ENCODE results near the gene ACTG1. TPM values are rescaled to one million over a fixed set of nuclear protein-coding genes. Genes with fewer than 3 reads are reported as not detected.
A peak's percentile ranks its signal among the peaks of the same experiment; 100 is the strongest.

The ACTG1 gene
- total and polyA plus RNA-seq, 2 of the 13 experiments (the other 11 are each of a cell fraction or from before 2014, with no cell fraction given): 973 to 1,138 TPM

DNA sequence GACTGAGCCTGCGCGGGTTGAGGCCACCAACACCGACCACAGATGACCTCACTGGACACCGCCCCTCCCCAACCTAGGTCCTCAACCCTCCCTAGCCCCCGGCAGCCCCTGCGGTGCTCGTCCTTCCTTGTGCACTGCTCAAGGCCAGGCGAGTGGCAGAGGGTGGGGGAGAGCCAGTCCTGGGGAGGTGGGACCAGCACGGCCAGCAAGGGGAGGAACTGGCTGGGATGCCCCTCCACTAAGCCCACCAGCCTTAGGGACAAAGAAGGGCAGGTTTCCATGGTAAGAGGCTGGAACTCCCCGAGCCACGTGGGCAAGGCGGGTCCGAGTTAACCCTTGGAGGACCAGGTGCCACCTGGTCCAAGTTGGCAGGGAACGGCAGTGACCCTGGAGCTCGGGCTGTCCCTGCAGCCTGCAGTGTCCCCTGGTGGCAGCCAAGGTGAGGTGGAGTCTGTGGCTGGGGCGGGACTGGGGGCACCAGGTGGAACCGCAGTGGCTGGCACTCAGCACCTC lies 24.8 kb upstream of the ACTG1 start (continued):
- TF ChIP-seq MTF2 (CRISPR knock-in tag; IDR thresholded peaks at IDR 0.05; ENCODE audit: borderline replicate concordance) (no peak), GFI1 (CRISPR knock-in tag; IDR thresholded peaks at IDR 0.05; ENCODE audit: borderline replicate concordance) (no peak), ZNF687 (CRISPR knock-in tag; IDR thresholded peaks at IDR 0.05) (peak; percentile 54), GABPB1 (CRISPR knock-in tag; IDR thresholded peaks at IDR 0.05) (peak; percentile 44; the same call in 1 of the 2 replicates), AKAP8 (CRISPR knock-in tag; IDR thresholded peaks at IDR 0.05) (peak; percentile 46; the same call in 1 of the 2 replicates), ZSCAN29 (CRISPR knock-in tag; conservative IDR thresholded peaks at IDR 0.05) (no peak), TRAFD1 (CRISPR knock-in tag; IDR thresholded peaks at IDR 0.05; ENCODE audit: borderline replicate concordance) (no peak), ARNTL (CRISPR knock-in tag; IDR thresholded peaks at IDR 0.05) (no peak), ZNF816 (CRISPR knock-in tag; IDR thresholded peaks at IDR 0.05; ENCODE audit: borderline replicate concordance) (no peak), ZBTB4 (CRISPR knock-in tag; IDR thresholded peaks at IDR 0.05; ENCODE audit: borderline replicate concordance) (0 out of 2 replicates have a peak, but pooled peaks have one; percentile 52), ZNF331 (CRISPR knock-in tag; IDR thresholded peaks at IDR 0.05) (no peak), GATAD1 (CRISPR knock-in tag; IDR thresholded peaks at IDR 0.05) (0 out of 2 replicates have a peak, but pooled peaks have one; percentile 23), ZNF329 (CRISPR knock-in tag; IDR thresholded peaks at IDR 0.05; ENCODE audit: low read depth) (no peak), HNRNPLL (IDR thresholded peaks at IDR 0.05; ENCODE audit: low read depth, low read length, poor library complexity, severe bottlenecking) (peak; percentile 35), CBFB (CRISPR knock-in tag; IDR thresholded peaks at IDR 0.05) (no peak), NR2F6 (IDR thresholded peaks at IDR 0.05) (no peak), NR2F6 (CRISPR knock-in tag; IDR thresholded peaks at IDR 0.05) (0 out of 2 replicates have a peak, but pooled peaks have one; percentile 33)
- TF ChIP-seq, protein P1, sequence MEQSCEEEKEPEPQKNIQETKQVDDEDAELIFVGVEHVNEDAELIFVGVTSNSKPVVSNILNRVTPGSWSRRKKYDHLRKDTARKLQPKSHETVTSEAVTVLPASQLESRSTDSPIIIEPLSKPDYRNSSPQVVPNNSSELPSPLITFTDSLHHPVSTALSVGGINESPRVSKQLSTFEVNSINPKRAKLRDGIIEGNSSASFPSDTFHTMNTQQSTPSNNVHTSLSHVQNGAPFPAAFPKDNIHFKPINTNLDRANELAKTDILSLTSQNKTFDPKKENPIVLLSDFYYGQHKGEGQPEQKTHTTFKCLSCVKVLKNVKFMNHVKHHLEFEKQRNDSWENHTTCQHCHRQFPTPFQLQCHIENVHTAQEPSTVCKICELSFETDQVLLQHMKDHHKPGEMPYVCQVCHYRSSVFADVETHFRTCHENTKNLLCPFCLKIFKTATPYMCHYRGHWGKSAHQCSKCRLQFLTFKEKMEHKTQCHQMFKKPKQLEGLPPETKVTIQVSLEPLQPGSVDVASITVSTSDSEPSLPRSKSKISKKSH (CRISPR knock-in tag; IDR thresholded peaks at IDR 0.05; ENCODE audit: borderline replicate concordance): 0 out of 2 replicates have a peak, but pooled peaks have one; percentile 15
